SU-DHL-6 (cell line): ENCODE data around the gene ETV6.

Experiments
- H2AFZ ChIP-seq: fragments of 200-600 bp; sonication (generic); 2 replicates; pipeline ENCODE4 v1.6.1; 2014; ENCODE audit warnings: low read depth, mild to moderate bottlenecking, moderate library complexity, mixed read lengths, antibody characterized with exemption, low read length; ENCODE audit not compliant: severe bottlenecking
- H3F3A ChIP-seq: fragments of 200-600 bp; shearing (Covaris generic); 2 replicates; pipeline ENCODE4 v1.6.0; 2016; ENCODE audit warnings: antibody characterized with exemption, mild to moderate bottlenecking; ENCODE audit not compliant: insufficient read depth
- H3K27ac ChIP-seq: fragments of 200-600 bp; sonication (generic); 2 replicates; pipeline ENCODE4 v1.5.1; 2016; ENCODE audit warnings: low read depth, mild to moderate bottlenecking, low read length, moderate library complexity, mixed read lengths
- H3K27me3 ChIP-seq: fragments of 200-600 bp; sonication (generic), shearing (Covaris generic); 2 replicates; pipeline ENCODE4 v1.6.0; 2014; ENCODE audit warnings: mild to moderate bottlenecking, low read length
- H3K36me3 ChIP-seq: fragments of 200-600 bp; sonication (generic); 2 replicates; pipeline ENCODE4 v1.6.1; 2014; ENCODE audit warnings: mild to moderate bottlenecking, low read length, mixed read lengths
- H3K4me2 ChIP-seq: fragments of 300-600, 200-600 bp; shearing (Covaris generic), sonication (generic); 2 replicates; pipeline ENCODE4 v1.6.0; 2014; ENCODE audit warnings: low read length, low read depth, mild to moderate bottlenecking; ENCODE audit not compliant: poor library complexity, severe bottlenecking
- H3K4me3 ChIP-seq: fragments of 200-600 bp; sonication (generic); 2 replicates; pipeline ENCODE4 v1.5.1; 2014; ENCODE audit warnings: antibody characterized with exemption, low read length, mild to moderate bottlenecking, mixed read lengths; ENCODE audit not compliant: insufficient read depth, poor library complexity, severe bottlenecking
- H3K79me2 ChIP-seq: fragments of 200-600 bp; sonication (generic); 2 replicates; pipeline ENCODE4 v1.6.1; 2014; ENCODE audit warnings: mild to moderate bottlenecking, low read length, moderate library complexity; ENCODE audit not compliant: insufficient read depth
- H3K9ac ChIP-seq: fragments of 200-600 bp; sonication (generic); 2 replicates; pipeline ENCODE4 v1.7.0; 2014; ENCODE audit warnings: mild to moderate bottlenecking, low read length
- H3K9me2 ChIP-seq: fragments of 200-600 bp; sonication (generic); replicated peaks from 2 replicates; pipeline ENCODE4 v1.6.1; 2014; ENCODE audit warnings: low read length; ENCODE audit not compliant: insufficient read depth
- H3K9me3 ChIP-seq: fragments of 200-600 bp; sonication (generic); 2 replicates; pipeline ENCODE4 v1.6.1; 2014; ENCODE audit warnings: low read length, mixed read lengths; ENCODE audit not compliant: insufficient read depth
- H4K20me1 ChIP-seq: fragments of 200-600 bp; sonication (generic); 2 replicates; pipeline ENCODE4 v1.6.1; 2014; ENCODE audit warnings: low read depth, mild to moderate bottlenecking, antibody characterized with exemption, low read length, moderate library complexity, mixed read lengths
- CTCF ChIP-seq: fragments of 200-600 bp; sonication (generic); IDR thresholded peaks from one replicate; pipeline ENCODE4 v1.5.1; 2017; ENCODE audit warnings: antibody characterized with exemption, mild to moderate bottlenecking, low read length, moderate library complexity; ENCODE audit not compliant: insufficient read depth, poor library complexity, severe bottlenecking
- EZH2phosphoT487 ChIP-seq: fragments of 200-600 bp; sonication (generic), shearing (Covaris generic); conservative IDR thresholded peaks from 2 replicates; pipeline ENCODE4 v1.6.1; 2018; ENCODE audit warnings: mild to moderate bottlenecking, antibody characterized with exemption, low read length, moderate library complexity, mixed read lengths

Gene ETV6

DNA sequence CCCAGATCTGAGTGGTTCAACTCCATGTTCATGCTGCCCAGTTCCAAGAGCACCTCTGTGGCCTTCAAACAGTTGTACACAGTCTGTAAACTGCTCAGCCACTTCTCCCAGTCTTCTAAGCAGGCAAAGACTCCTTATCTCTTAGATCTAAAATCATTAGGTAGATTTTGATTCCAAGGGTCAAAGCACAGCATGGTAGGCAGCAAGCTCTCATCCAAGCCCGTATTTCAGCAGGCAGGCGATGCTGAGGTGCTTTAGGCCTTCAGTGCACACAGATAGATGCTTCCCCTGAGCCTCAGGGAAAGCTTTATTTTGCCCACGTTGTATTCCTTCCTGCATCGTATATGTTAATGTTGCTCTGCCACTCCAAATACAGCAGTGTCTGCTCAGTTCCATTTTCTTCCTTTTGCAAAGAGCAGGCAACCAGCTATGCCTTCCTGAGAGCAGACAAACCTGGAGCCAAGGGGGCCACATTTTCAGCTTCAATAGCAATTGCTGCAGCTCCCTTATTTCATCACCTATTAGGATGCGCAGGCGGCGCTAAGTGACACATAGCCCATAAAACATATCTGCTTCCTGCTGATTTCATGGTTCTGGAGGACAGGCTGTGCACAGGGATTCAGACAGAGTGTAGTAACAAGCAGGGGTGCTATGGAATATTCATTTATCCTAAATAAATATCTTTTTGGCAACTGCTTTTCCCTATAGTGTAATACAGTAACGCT is 67.5 kb downstream of the ETV6 start:
- H3F3A ChIP-seq = no peaks in the 10 kb centered on the region
- H4K20me1 ChIP-seq = no peaks in the 10 kb centered on the region
- H3K4me3 ChIP-seq = no peak overlapping the region
- H3K79me2 ChIP-seq = no peaks in the 10 kb centered on the region
- no peaks in the 10 kb centered on the region for H3K36me3 ChIP-seq
- no peak overlapping the region for H3K27ac ChIP-seq
- no peak overlapping the region for H3K4me2 ChIP-seq
- H3K27me3 ChIP-seq = no peaks in the 10 kb centered on the region
- H3K9me2 ChIP-seq = no peaks in the 10 kb centered on the region
- no peak for TF ChIP-seq EZH2phosphoT487
- TF ChIP-seq CTCF = no peak
- H3K9me3 ChIP-seq = no peaks in the 10 kb centered on the region
- no peak overlapping the region for H3K9ac ChIP-seq
- H2AFZ ChIP-seq = no peak overlapping the region

GRCh38 chr12:11717519-11717961 is 68.1 kb downstream of the ETV6 start:
- Histone ChIP-seq H4K20me1 (no peaks in the 10 kb centered on the region), H2AFZ (no peak overlapping the region), H3K79me2 (no peaks in the 10 kb centered on the region), H3K9me2 (no peaks in the 10 kb centered on the region), H3K9ac (no peak overlapping the region), H3K27me3 (no peaks in the 10 kb centered on the region), H3K4me3 (no peak overlapping the region), H3K36me3 (no peaks in the 10 kb centered on the region), H3K27ac (no peak overlapping the region), H3K9me3 (no peaks in the 10 kb centered on the region), H3K4me2 (no peak overlapping the region), H3F3A (no peaks in the 10 kb centered on the region)
- TF ChIP-seq CTCF = no peak
- TF ChIP-seq EZH2phosphoT487 = no peak

DNA sequence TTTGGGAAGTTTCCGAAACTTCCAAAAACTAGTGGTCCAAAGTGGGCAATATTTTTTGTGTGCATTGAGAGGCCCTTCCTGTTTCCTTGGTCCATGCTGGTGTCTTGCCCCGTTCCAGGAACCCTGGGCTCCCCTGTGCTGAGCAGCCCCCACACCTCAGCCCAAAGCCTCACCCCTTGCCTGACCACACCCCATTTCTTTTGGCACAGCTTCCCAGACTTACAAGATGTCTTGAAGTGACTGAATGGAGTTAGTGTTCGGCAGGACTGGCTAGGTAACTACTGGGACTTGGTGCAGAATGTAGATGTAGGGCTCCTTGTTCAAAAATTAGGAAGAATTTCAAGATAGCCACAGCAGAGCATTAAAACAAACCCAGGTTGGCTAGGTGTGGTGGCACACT is 68.6 kb downstream of the ETV6 start:
- H4K20me1 ChIP-seq = no peaks in the 10 kb centered on the region
- no peak overlapping the region for H3K4me2 ChIP-seq
- no peaks in the 10 kb centered on the region for H3K9me3 ChIP-seq
- TF ChIP-seq CTCF (no peak), EZH2phosphoT487 (no peak)
- no peaks in the 10 kb centered on the region for H3K79me2 ChIP-seq
- H3K4me3 ChIP-seq = no peak overlapping the region
- no peaks in the 10 kb centered on the region for H3K9me2 ChIP-seq
- no peaks in the 10 kb centered on the region for H3K36me3 ChIP-seq
- H2AFZ ChIP-seq = no peak overlapping the region
- H3K27me3 ChIP-seq = no peaks in the 10 kb centered on the region
- no peaks in the 10 kb centered on the region for H3F3A ChIP-seq
- no peak overlapping the region for H3K27ac ChIP-seq
- H3K9ac ChIP-seq = no peak overlapping the region
